BJ (cell line): ENCODE results near the gene COLGALT1. TPM values are rescaled to one million over a fixed set of nuclear protein-coding genes. Genes with fewer than 3 reads are reported as not detected.

Source experiments
- CTCF ChIA-PET: fragments of 350-600 bp; formaldehyde crosslinking; extraction: SDS; loops from one replicate; lab custom pipeline; 2021; ENCODE audit warnings: antibody characterized with exemption, inconsistent platforms; lab: Yijun Ruan, JAX
- POLR2A ChIA-PET: fragments of 300-600 bp; sonication (Branson Sonifier 250); formaldehyde crosslinking; extraction: SDS; loops from one replicate; lab custom pipeline; 2021; ENCODE audit warnings: antibody characterized with exemption; lab: Charles Lee
- DNase-seq: peaks from one replicate; pipeline ENCODE4 v3.0.0-alpha.2; 2011; ENCODE audit warnings: low read depth
- H3K27me3 ChIP-seq: 2 replicates; pipeline ENCODE4 v1.6.0; 2011; ENCODE audit warnings: low read length; ENCODE audit not compliant: control insufficient read depth, insufficient read depth
- H3K36me3 ChIP-seq: 2 replicates; pipeline ENCODE4 v1.5.1; 2011; ENCODE audit warnings: low read length; ENCODE audit not compliant: control insufficient read depth, insufficient read depth
- H3K4me3 ChIP-seq: 2 replicates; pipeline ENCODE4 v1.5.1; 2011; ENCODE audit warnings: low read depth, mild to moderate bottlenecking, control low read depth, low read length
- CTCF ChIP-seq: IDR thresholded peaks from 2 replicates; pipeline ENCODE4 v1.5.1; 2011; ENCODE audit warnings: low read depth, mild to moderate bottlenecking, control low read depth, inconsistent platforms, low read length, moderate library complexity; ENCODE audit not compliant: insufficient read depth
- polyA plus RNA-seq: library from polyadenylated mRNA; depleted of rRNA; stranded (reverse); fragments of >200 nt; gene quantifications from 2 replicates; pipeline ENCODE4 v1.2.3, GENCODE V29; 2011; rRNA removed

Gene COLGALT1
- polyA plus RNA-seq, 1 experiment = 158 TPM

- CTCF ChIA-PET = no interaction called here
- no peak for TF ChIP-seq CTCF
- POLR2A ChIA-PET = no interaction called here
- DNase-seq = no peak
- Histone ChIP-seq H3K4me3 (no peak overlapping the region), H3K36me3 (no peaks in the 10 kb centered on the region), H3K27me3 (no peaks in the 10 kb centered on the region; the same call in 1 of the 2 replicates)
Observed at GRCh38 chr19:17629760-17630159, 74.3 kb downstream of the COLGALT1 start.

- no peaks in the 10 kb centered on the region for H3K36me3 ChIP-seq
- ChIA-PET CTCF (no interaction called here), POLR2A (no interaction called here)
- no peak for DNase-seq
- H3K4me3 ChIP-seq = no peak overlapping the region
- no peaks in the 10 kb centered on the region; the same call in 1 of the 2 replicates for H3K27me3 ChIP-seq
- no peak for TF ChIP-seq CTCF
Observed at GRCh38 chr19:17632577-17632976, 77.1 kb downstream of the COLGALT1 start.

Other genes with a start within 250 kb of the COLGALT1 start
- gene MRPL34, start 249.8 kb upstream of the COLGALT1 start, polyA plus RNA-seq = 19.9 and 26.3 TPM in 2 replicates
- gene DDA1, start 246.1 kb upstream of the COLGALT1 start, polyA plus RNA-seq = 52.7 and 55.6 TPM in 2 replicates
- 1.3 and 1.9 TPM in 2 replicates for gene ANO8, start 220.8 kb upstream of the COLGALT1 start, polyA plus RNA-seq
- gene GTPBP3, start 218.1 kb upstream of the COLGALT1 start, polyA plus RNA-seq = 4.9 and 6.3 TPM in 2 replicates
- gene PLVAP, start 178.3 kb upstream of the COLGALT1 start, polyA plus RNA-seq = not detected in 2 replicates
- gene CCDC194, start 161.5 kb upstream of the COLGALT1 start, polyA plus RNA-seq = not detected in 2 replicates
- 4.5 and 6.4 TPM in 2 replicates for gene BST2, start 150.0 kb upstream of the COLGALT1 start, polyA plus RNA-seq
- 29.4 and 47.3 TPM in 2 replicates for gene MVB12A, start 135.6 kb upstream of the COLGALT1 start, polyA plus RNA-seq
- 0.09 and 0.11 TPM in 2 replicates for gene TMEM221, start 107.0 kb upstream of the COLGALT1 start, polyA plus RNA-seq
- gene NXNL1, start 94.7 kb upstream of the COLGALT1 start, polyA plus RNA-seq = not detected in 2 replicates
- gene SLC27A1, start 85.1 kb upstream of the COLGALT1 start, polyA plus RNA-seq = 12.0 and 18.8 TPM in 2 replicates
- 73.4 and 89.2 TPM in 2 replicates for gene PGLS, start 44.0 kb upstream of the COLGALT1 start, polyA plus RNA-seq
- 1.0 and 2.2 TPM in 2 replicates for gene UNC13A, start 132.7 kb downstream of the COLGALT1 start, polyA plus RNA-seq
- gene MAP1S, start 163.8 kb downstream of the COLGALT1 start, polyA plus RNA-seq = 6.1 and 20.4 TPM in 2 replicates
- 0.47 and 0.48 TPM in 2 replicates for gene FCHO1, start 195.8 kb downstream of the COLGALT1 start, polyA plus RNA-seq
- not detected in 2 replicates for gene B3GNT3, start 239.5 kb downstream of the COLGALT1 start, polyA plus RNA-seq